Colonic mucosa (tissue), 4 donors: ENCODE measurements around the gene ATXN1. TPM values are rescaled to one million over a fixed set of nuclear protein-coding genes. Genes with fewer than 3 reads are reported as not detected.
A peak's percentile ranks its signal among the peaks of the same experiment; 100 is the strongest.

Source experiments
- DNase-seq: peaks from one replicate; pipeline ENCODE4 v3.0.0-alpha.2; 2020
- H3K27ac ChIP-seq: fragments of 200-600 bp; one replicate; pipeline ENCODE4 v1.8.0; 2021
- H3K27me3 ChIP-seq: fragments of 200-600 bp; one replicate; pipeline ENCODE4 v1.8.0; 2021
- H3K36me3 ChIP-seq: fragments of 200-600 bp; one replicate; pipeline ENCODE4 v1.8.0; 2021
- H3K4me1 ChIP-seq: fragments of 200-600 bp; one replicate; pipeline ENCODE4 v1.8.0; 2021; ENCODE audit warnings: mild to moderate bottlenecking
- H3K4me3 ChIP-seq: fragments of 200-600 bp; one replicate; pipeline ENCODE4 v1.8.0; 2021
- H3K9ac ChIP-seq, 2 donors: one replicate each; pipeline ENCODE4 v1.7.0; 2013; ENCODE audit warnings: control low read depth in 2 of 2, low read depth in 2 of 2, low read length in 2 of 2
- H3K9me3 ChIP-seq: fragments of 200-600 bp; one replicate; pipeline ENCODE4 v1.8.0; 2021
- CTCF ChIP-seq: fragments of 200-600 bp; IDR thresholded peaks from one replicate; pipeline ENCODE4 v1.8.0; 2022; ENCODE audit warnings: antibody characterized with exemption, mild to moderate bottlenecking
- intact Hi-C: fragments of 100-400 bp; cut with DNase I; formaldehyde crosslinking; loops from one replicate; pipeline ENCODE4 v1.14.1; 2022
- total RNA-seq, 2 donors: library from RNA; stranded (reverse); fragmentation: NEBNext Ultra II Directional in 1 of 2; extraction: Animal tissue kit (Norgen Biotek cat#: 25700) in 1 of 2; gene quantifications; one replicate each; pipeline ENCODE4 v1.2.1, GENCODE V29; 2021
- donor health status: healthy.
- donor health status: DM: no; HTN: no; CAD: no.
- donor health status: DM: no; HTN: no; CAD: no.

The ATXN1 gene
- total RNA-seq, 2 donors from 2014 or later: 24.5 to 41.9 TPM

GRCh38 chr6:16770701-16771569 is 9.7 kb upstream of the ATXN1 start:
- Histone ChIP-seq H3K9ac (no peak overlapping the region), H3K4me1 (peaks cover 14% of the 10 kb centered on the region), H3K9me3 (no peaks in the 10 kb centered on the region), H3K27me3 (no peaks in the 10 kb centered on the region), H3K27ac (no peak overlapping the region), H3K4me3 (no peak overlapping the region), H3K36me3 (no peaks in the 10 kb centered on the region)
- peak; percentile 90 for TF ChIP-seq CTCF
- intact Hi-C loops: loop anchor here (10.0 kb wide), 2 partner anchors 194 to 314 kb away; no protein-coding TSS in a partner anchor
- DNase-seq: peak; percentile 82

GRCh38 chr6:16769986-16770376 is 8.7 kb upstream of the ATXN1 start:
- intact Hi-C loops: loop anchor here (10.0 kb wide), 2 partner anchors 195 to 315 kb away; no protein-coding TSS in a partner anchor
- Histone ChIP-seq H3K27me3 (no peaks in the 10 kb centered on the region), H3K9ac (no peak overlapping the region), H3K9me3 (no peaks in the 10 kb centered on the region), H3K27ac (no peak overlapping the region), H3K4me1 (peaks cover 14% of the 10 kb centered on the region), H3K36me3 (no peaks in the 10 kb centered on the region), H3K4me3 (no peak overlapping the region)
- no peak for TF ChIP-seq CTCF
- no peak for DNase-seq

- TF ChIP-seq CTCF: no peak
- DNase-seq: peak; percentile 62
- no peak overlapping the region for H3K9ac ChIP-seq
- no peaks in the 10 kb centered on the region for H3K9me3 ChIP-seq
- intact Hi-C loops: no loop called here
- peak overlapping the region; percentile 6 for H3K27ac ChIP-seq
- no peaks in the 10 kb centered on the region for H3K36me3 ChIP-seq
- H3K4me3 ChIP-seq: no peak overlapping the region
- peaks cover 14% of the 10 kb centered on the region for H3K4me1 ChIP-seq
- H3K27me3 ChIP-seq: no peaks in the 10 kb centered on the region
These were observed 8.1 kb upstream of the ATXN1 start for GRCh38 chr6:16769131-16769985.

GRCh38 chr6:16768477-16768830 is 7.2 kb upstream of the ATXN1 start:
- no peak for TF ChIP-seq CTCF
- DNase-seq: no peak
- Histone ChIP-seq H3K9me3 (no peaks in the 10 kb centered on the region), H3K27ac (no peak overlapping the region), H3K36me3 (no peaks in the 10 kb centered on the region), H3K4me1 (peaks cover 14% of the 10 kb centered on the region), H3K9ac (no peak overlapping the region), H3K27me3 (no peaks in the 10 kb centered on the region), H3K4me3 (no peak overlapping the region)
- intact Hi-C loops: no loop called here

- no peaks in the 10 kb centered on the region for H3K36me3 ChIP-seq
- peaks cover 14% of the 10 kb centered on the region for H3K4me1 ChIP-seq
- no peak for DNase-seq
- H3K27me3 ChIP-seq: no peaks in the 10 kb centered on the region
- H3K9ac ChIP-seq: no peak overlapping the region
- no peak for TF ChIP-seq CTCF
- H3K9me3 ChIP-seq: no peaks in the 10 kb centered on the region
- intact Hi-C loops: no loop called here
- no peak overlapping the region for H3K27ac ChIP-seq
- no peak overlapping the region for H3K4me3 ChIP-seq
These were observed 6.7 kb upstream of the ATXN1 start for GRCh38 chr6:16767765-16768476.
